ENCODE results near the gene NT5C. TPM values are rescaled to one million over a fixed set of nuclear protein-coding genes. Genes with fewer than 3 reads are reported as not detected.
"Not testable (repeated sequence)": the region's sequence is repeated elsewhere in the genome, so short reads cannot be mapped to it uniquely, and the experiment has no call there.

The NT5C gene
- total RNA-seq, 3 donors from 2014 or later = 91.0 to 103 (median 91.4) TPM

GRCh38 chr17:75153780-75154194 lies 22.2 kb upstream of the NT5C start:
- Mint-ChIP-seq H3K4me1 (ENCODE audit: low read depth) (peaks cover 27% of the 10 kb centered on the region), H3K4me3 (peak overlapping the region; percentile 94), H3K36me3 (ENCODE audit: insufficient read depth) (peaks cover 2% of the 10 kb centered on the region), H3K9me3 (no peaks in the 10 kb centered on the region), H3K27me3 (ENCODE audit: low read depth) (no peaks in the 10 kb centered on the region)
- DNase-seq (no peak), ATAC-seq (peak; percentile 1 to 7)

- DNase-seq (no peak), ATAC-seq (no peak)
- Mint-ChIP-seq H3K27me3 (ENCODE audit: low read depth) (no peaks in the 10 kb centered on the region), H3K36me3 (ENCODE audit: insufficient read depth) (peaks cover 7% of the 10 kb centered on the region), H3K4me1 (ENCODE audit: low read depth) (peaks cover 30% of the 10 kb centered on the region), H3K4me3 (peak overlapping the region; percentile 94), H3K9me3 (no peaks in the 10 kb centered on the region)
Measured at GRCh38 chr17:75152922-75153779, 21.6 kb upstream of the NT5C start.

GRCh38 chr17:75152523-75152921 lies 21.0 kb upstream of the NT5C start:
- DNase-seq = no peak
- no peak for ATAC-seq
- H3K36me3 Mint-ChIP-seq (ENCODE audit: insufficient read depth) = peaks cover 8% of the 10 kb centered on the region
- H3K27me3 Mint-ChIP-seq (ENCODE audit: low read depth) = no peaks in the 10 kb centered on the region
- no peaks in the 10 kb centered on the region for H3K9me3 Mint-ChIP-seq
- H3K4me3 Mint-ChIP-seq = peak overlapping the region; percentile 94
- peaks cover 30% of the 10 kb centered on the region for H3K4me1 Mint-ChIP-seq (ENCODE audit: low read depth)

GRCh38 chr17:75151930-75152329 lies 20.4 kb upstream of the NT5C start:
- ATAC-seq (no peak), DNase-seq (no peak)
- Mint-ChIP-seq H3K27me3 (ENCODE audit: low read depth) (no peaks in the 10 kb centered on the region), H3K36me3 (ENCODE audit: insufficient read depth) (peaks cover 13% of the 10 kb centered on the region), H3K4me1 (ENCODE audit: low read depth) (peaks cover 30% of the 10 kb centered on the region), H3K9me3 (no peaks in the 10 kb centered on the region), H3K4me3 (peak overlapping the region; percentile 94)

- no peak for DNase-seq
- peaks cover 33% of the 10 kb centered on the region for H3K36me3 Mint-ChIP-seq (ENCODE audit: insufficient read depth)
- H3K27me3 Mint-ChIP-seq (ENCODE audit: low read depth) = no peaks in the 10 kb centered on the region
- H3K9me3 Mint-ChIP-seq = no peaks in the 10 kb centered on the region
- no peak for ATAC-seq
- H3K4me1 Mint-ChIP-seq (ENCODE audit: low read depth) = peaks cover 17% of the 10 kb centered on the region
- no peak overlapping the region for H3K4me3 Mint-ChIP-seq
Measured at GRCh38 chr17:75147878-75148546, 16.5 kb upstream of the NT5C start.

- Mint-ChIP-seq H3K4me1 (ENCODE audit: low read depth) (peaks cover 7% of the 10 kb centered on the region), H3K4me3 (no peak overlapping the region), H3K36me3 (ENCODE audit: insufficient read depth) (peaks cover 33% of the 10 kb centered on the region), H3K27me3 (ENCODE audit: low read depth) (no peaks in the 10 kb centered on the region), H3K9me3 (no peaks in the 10 kb centered on the region)
- DNase-seq (no peak), ATAC-seq (no peak)
Measured at GRCh38 chr17:75146592-75146991, 15.1 kb upstream of the NT5C start.

- no peak overlapping the region for H3K4me3 Mint-ChIP-seq
- H3K4me1 Mint-ChIP-seq (ENCODE audit: low read depth) = peaks cover 16% of the 10 kb centered on the region
- no peaks in the 10 kb centered on the region for H3K9me3 Mint-ChIP-seq
- H3K27me3 Mint-ChIP-seq (ENCODE audit: low read depth) = no peaks in the 10 kb centered on the region
- no peak for DNase-seq
- H3K36me3 Mint-ChIP-seq (ENCODE audit: insufficient read depth) = peaks cover 36% of the 10 kb centered on the region
- ATAC-seq = no peak
Measured at GRCh38 chr17:75144816-75145512, 13.4 kb upstream of the NT5C start.

- H3K36me3 Mint-ChIP-seq (ENCODE audit: insufficient read depth) = peaks cover 27% of the 10 kb centered on the region
- H3K27me3 Mint-ChIP-seq (ENCODE audit: low read depth) = no peaks in the 10 kb centered on the region
- DNase-seq = no peak
- peaks cover 11% of the 10 kb centered on the region for H3K4me1 Mint-ChIP-seq (ENCODE audit: low read depth)
- no peak overlapping the region for H3K4me3 Mint-ChIP-seq
- H3K9me3 Mint-ChIP-seq = no peaks in the 10 kb centered on the region
- ATAC-seq = no peak
Measured at GRCh38 chr17:75142236-75142971, 10.9 kb upstream of the NT5C start.

- ATAC-seq (no peak), DNase-seq (no peak)
- Mint-ChIP-seq H3K36me3 (ENCODE audit: insufficient read depth) (peaks cover 10% of the 10 kb centered on the region), H3K9me3 (no peaks in the 10 kb centered on the region), H3K4me1 (ENCODE audit: low read depth) (peaks cover 11% of the 10 kb centered on the region), H3K4me3 (no peak overlapping the region), H3K27me3 (ENCODE audit: low read depth) (no peaks in the 10 kb centered on the region)
Measured at GRCh38 chr17:75138519-75138918, 7.0 kb upstream of the NT5C start.

GRCh38 chr17:75137762-75138161 lies 6.2 kb upstream of the NT5C start:
- not testable (repeated sequence) for ATAC-seq; H3K9me3 Mint-ChIP-seq; H3K27me3 Mint-ChIP-seq (ENCODE audit: low read depth); H3K4me3 Mint-ChIP-seq; H3K36me3 Mint-ChIP-seq (ENCODE audit: insufficient read depth); DNase-seq
- peaks cover 11% of the 10 kb centered on the region for H3K4me1 Mint-ChIP-seq (ENCODE audit: low read depth)

GRCh38 chr17:75135946-75136345 lies 4.4 kb upstream of the NT5C start:
- H3K4me1 Mint-ChIP-seq (ENCODE audit: low read depth) = peaks cover 8% of the 10 kb centered on the region
- H3K27me3 Mint-ChIP-seq (ENCODE audit: low read depth) = no peaks in the 10 kb centered on the region
- no peaks in the 10 kb centered on the region for H3K9me3 Mint-ChIP-seq
- no peak for DNase-seq
- no peak for ATAC-seq
- no peak overlapping the region for H3K4me3 Mint-ChIP-seq
- peaks cover 10% of the 10 kb centered on the region for H3K36me3 Mint-ChIP-seq (ENCODE audit: insufficient read depth)

- Mint-ChIP-seq H3K27me3 (ENCODE audit: low read depth) (no peaks in the 10 kb centered on the region), H3K9me3 (no peaks in the 10 kb centered on the region), H3K4me3 (no peak overlapping the region), H3K36me3 (ENCODE audit: insufficient read depth) (peaks cover 12% of the 10 kb centered on the region), H3K4me1 (ENCODE audit: low read depth) (peaks cover 7% of the 10 kb centered on the region)
- ATAC-seq (no peak), DNase-seq (no peak)
Measured at GRCh38 chr17:75135452-75135851, 3.9 kb upstream of the NT5C start.

- not testable (repeated sequence) for H3K4me3 Mint-ChIP-seq; DNase-seq; H3K27me3 Mint-ChIP-seq (ENCODE audit: low read depth); ATAC-seq; H3K9me3 Mint-ChIP-seq
- Mint-ChIP-seq H3K36me3 (ENCODE audit: insufficient read depth) (peaks cover 14% of the 10 kb centered on the region), H3K4me1 (ENCODE audit: low read depth) (peaks cover 12% of the 10 kb centered on the region)
Measured at GRCh38 chr17:75133607-75134347, 2.2 kb upstream of the NT5C start.

All from activated T-cell treated with anti-CD3 and anti-CD28 coated beads, Interleukin-2, amount 50 U/mL, for 4 hours (primary cell).